ENCODE data around the gene LRRC75A. TPM values are rescaled to one million over a fixed set of nuclear protein-coding genes. Genes with fewer than 3 reads are reported as not detected.

The LRRC75A gene
- total RNA-seq, 3 donors from 2014 or later (not counting 1 experiment from before 2014, with no cell fraction given): 2.6 to 3.0 (median 3.0) TPM

GRCh38 chr17:16493531-16494046 lies 1.6 kb upstream of the LRRC75A start:
- H3K9me3 ChIP-seq (ENCODE audit: control insufficient read depth, insufficient read depth, low read length): no peaks in the 10 kb centered on the region
- Mint-ChIP-seq H3K9me3 (no peaks in the 10 kb centered on the region), H3K36me3 (no peaks in the 10 kb centered on the region), H3K4me1 (peaks cover 12 to 14% of the 10 kb centered on the region in 2 donors), H3K27me3 (ENCODE audit: low read depth in 2 of 2) (peaks cover 11 to 30% of the 10 kb centered on the region in 2 donors), H3K4me3 (peak overlapping the region; percentile 25), H3K27ac (no peak overlapping the region)
- H3K4me1 ChIP-seq (ENCODE audit: control insufficient read depth, insufficient read depth, low read length): peaks cover 13% of the 10 kb centered on the region
- 83% methylated on average over 4 of the region's 5 CpGs for WGBS (ENCODE audit: insufficient coverage)
- no peaks in the 10 kb centered on the region for H3K36me3 ChIP-seq (ENCODE audit: control insufficient read depth, insufficient read depth, low read length)
- H3K4me3 ChIP-seq (ENCODE audit: low read length): no peak overlapping the region
- peaks cover 3% of the 10 kb centered on the region for H3K27me3 ChIP-seq (ENCODE audit: control insufficient read depth, insufficient read depth, low read length)
- no peak for TF ChIP-seq CTCF (IDR thresholded peaks at IDR 0.05)
- ATAC-seq: no peak
- intact Hi-C loops (cut with micrococcal nuclease): no loop called here
- H3K27ac ChIP-seq (ENCODE audit: low read length): no peak overlapping the region
- DNase-seq: no peak

- Mint-ChIP-seq H3K4me3 (peak overlapping the region; percentile 84), H3K9me3 (no peaks in the 10 kb centered on the region), H3K27ac (no peak overlapping the region), H3K4me1 (peaks cover 12 to 14% of the 10 kb centered on the region in 2 donors), H3K27me3 (ENCODE audit: low read depth in 2 of 2) (peaks cover 4 to 22% of the 10 kb centered on the region in 2 donors), H3K36me3 (no peaks in the 10 kb centered on the region)
- DNase-seq (peak in 1 of 2 donors; percentile 13), ATAC-seq (no peak)
- H3K4me1 ChIP-seq (ENCODE audit: control insufficient read depth, insufficient read depth, low read length): peaks cover 13% of the 10 kb centered on the region
- H3K4me3 ChIP-seq (ENCODE audit: low read length): no peak overlapping the region
- intact Hi-C loops (cut with micrococcal nuclease): no loop called here
- H3K27me3 ChIP-seq (ENCODE audit: control insufficient read depth, insufficient read depth, low read length): peaks cover 3% of the 10 kb centered on the region
- no peak overlapping the region for H3K27ac ChIP-seq (ENCODE audit: low read length)
- H3K36me3 ChIP-seq (ENCODE audit: control insufficient read depth, insufficient read depth, low read length): no peaks in the 10 kb centered on the region
- H3K9me3 ChIP-seq (ENCODE audit: control insufficient read depth, insufficient read depth, low read length): no peaks in the 10 kb centered on the region
- TF ChIP-seq CTCF (IDR thresholded peaks at IDR 0.05): no peak
- WGBS (ENCODE audit: insufficient coverage): 91% methylated on average over 27 of the region's 27 CpGs
Measured at GRCh38 chr17:16492613-16493530, 879 bp upstream of the LRRC75A start.

GRCh38 chr17:16491131-16491702 lies 776 bp downstream of the LRRC75A start:
- TF ChIP-seq CTCF (IDR thresholded peaks at IDR 0.05): no peak
- peak in 2 of 3 donors; percentile 24 for ATAC-seq
- no peaks in the 10 kb centered on the region for H3K9me3 ChIP-seq (ENCODE audit: control insufficient read depth, insufficient read depth, low read length)
- 13% methylated on average over 28 of the region's 28 CpGs for WGBS (ENCODE audit: insufficient coverage)
- peak overlapping the region; percentile 36 for H3K4me3 ChIP-seq (ENCODE audit: low read length)
- no peaks in the 10 kb centered on the region for H3K9me3 Mint-ChIP-seq
- DNase-seq: peak in 1 of 2 donors; percentile 39
- H3K4me1 Mint-ChIP-seq: peaks cover 12 to 14% of the 10 kb centered on the region in 2 donors
- peaks cover 13% of the 10 kb centered on the region for H3K4me1 ChIP-seq (ENCODE audit: control insufficient read depth, insufficient read depth, low read length)
- peaks cover 0 to 18% of the 10 kb centered on the region in 2 donors for H3K27me3 Mint-ChIP-seq (ENCODE audit: low read depth in 2 of 2)
- intact Hi-C loops (cut with micrococcal nuclease): no loop called here
- H3K27ac Mint-ChIP-seq: no peak overlapping the region
- no peaks in the 10 kb centered on the region for H3K36me3 Mint-ChIP-seq
- H3K27me3 ChIP-seq (ENCODE audit: control insufficient read depth, insufficient read depth, low read length): peaks cover 3% of the 10 kb centered on the region
- peak overlapping the region; percentile 68 for H3K4me3 Mint-ChIP-seq
- H3K36me3 ChIP-seq (ENCODE audit: control insufficient read depth, insufficient read depth, low read length): no peaks in the 10 kb centered on the region
- H3K27ac ChIP-seq (ENCODE audit: low read length): no peak overlapping the region
